Right renal cortex interstitium (tissue), 3 donors: ENCODE measurements around the gene MX2. TPM values are rescaled to one million over a fixed set of nuclear protein-coding genes. Genes with fewer than 3 reads are reported as not detected.

Experiments
- DNase-seq, 3 donors: peaks; one replicate each; pipeline ENCODE4 v3.0.0-alpha.2; 2013; ENCODE audit warnings: low read depth in 3 of 3, low spot score in 2 of 3
- polyA plus RNA-seq, 3 donors: library from polyadenylated mRNA; unstranded; fragments of 120-200 nt; gene quantifications; one replicate each; pipeline ENCODE4 v1.2.1, GENCODE V29; 2013; ENCODE audit not compliant: insufficient read length in 3 of 3

Gene MX2
- polyA plus RNA-seq, 3 donors: 0.80 to 1.6 (median 0.87) TPM

DNA sequence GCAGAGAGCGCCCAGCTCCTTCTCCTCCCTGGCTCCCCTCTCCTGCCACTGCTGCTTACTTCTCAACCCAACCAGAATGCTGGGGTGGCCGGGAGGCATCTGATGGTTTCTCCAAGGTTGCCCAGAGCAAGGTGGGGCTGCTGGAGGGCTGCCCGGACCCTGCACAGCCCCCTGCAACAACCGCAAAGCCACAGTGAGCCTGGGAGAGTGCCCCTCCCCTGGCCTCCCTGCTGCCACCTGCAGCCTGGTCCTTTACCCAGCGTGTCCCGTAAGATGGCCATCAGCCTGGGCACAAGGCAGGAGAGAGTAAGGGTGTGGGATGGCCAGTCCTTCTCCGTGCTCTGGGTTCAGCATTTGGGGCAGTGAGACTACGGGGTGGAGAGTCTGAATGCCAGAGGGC is 17.0 kb downstream of the MX2 start:
- DNase-seq: no peak

DNA sequence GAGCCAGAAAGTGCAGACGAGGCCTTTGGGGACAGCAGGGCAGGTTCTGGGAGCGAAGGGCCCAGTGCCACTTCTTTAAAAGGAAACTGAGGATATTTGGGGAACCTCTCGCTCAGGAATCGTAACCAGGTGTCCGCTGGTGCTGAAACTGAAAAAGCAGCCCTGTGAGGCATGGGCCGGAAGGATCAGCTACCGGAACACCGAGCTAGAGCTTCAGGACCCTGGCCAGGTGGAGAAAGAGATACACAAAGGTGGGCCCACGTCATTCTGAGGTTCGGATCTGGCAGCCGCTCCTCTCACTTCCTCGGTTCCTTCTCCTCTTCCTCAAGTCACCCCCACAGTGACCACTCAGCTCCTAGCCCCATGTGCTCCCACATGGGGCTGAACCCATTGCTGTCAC is 18.1 kb downstream of the MX2 start:
- DNase-seq: no peak

DNA sequence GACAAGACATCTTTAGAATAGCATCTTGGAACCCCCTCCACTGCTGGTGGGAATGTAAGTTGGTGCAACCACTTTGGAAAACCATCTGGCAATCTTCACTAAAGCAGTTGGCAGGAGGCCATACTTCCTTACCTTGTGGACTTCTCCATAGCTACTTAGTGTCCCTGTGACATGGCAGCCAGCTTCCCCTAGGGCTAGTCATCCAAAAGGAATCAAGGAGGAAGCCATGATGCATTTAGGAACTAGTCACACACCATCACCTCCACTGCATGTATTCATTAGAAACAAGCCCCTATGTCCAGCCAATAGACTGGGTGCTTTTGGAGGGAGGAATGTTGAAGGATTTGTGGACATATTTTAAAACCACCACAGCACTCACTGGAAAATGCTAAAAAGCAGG is 19.9 kb downstream of the MX2 start:
- DNase-seq: no peak

DNA sequence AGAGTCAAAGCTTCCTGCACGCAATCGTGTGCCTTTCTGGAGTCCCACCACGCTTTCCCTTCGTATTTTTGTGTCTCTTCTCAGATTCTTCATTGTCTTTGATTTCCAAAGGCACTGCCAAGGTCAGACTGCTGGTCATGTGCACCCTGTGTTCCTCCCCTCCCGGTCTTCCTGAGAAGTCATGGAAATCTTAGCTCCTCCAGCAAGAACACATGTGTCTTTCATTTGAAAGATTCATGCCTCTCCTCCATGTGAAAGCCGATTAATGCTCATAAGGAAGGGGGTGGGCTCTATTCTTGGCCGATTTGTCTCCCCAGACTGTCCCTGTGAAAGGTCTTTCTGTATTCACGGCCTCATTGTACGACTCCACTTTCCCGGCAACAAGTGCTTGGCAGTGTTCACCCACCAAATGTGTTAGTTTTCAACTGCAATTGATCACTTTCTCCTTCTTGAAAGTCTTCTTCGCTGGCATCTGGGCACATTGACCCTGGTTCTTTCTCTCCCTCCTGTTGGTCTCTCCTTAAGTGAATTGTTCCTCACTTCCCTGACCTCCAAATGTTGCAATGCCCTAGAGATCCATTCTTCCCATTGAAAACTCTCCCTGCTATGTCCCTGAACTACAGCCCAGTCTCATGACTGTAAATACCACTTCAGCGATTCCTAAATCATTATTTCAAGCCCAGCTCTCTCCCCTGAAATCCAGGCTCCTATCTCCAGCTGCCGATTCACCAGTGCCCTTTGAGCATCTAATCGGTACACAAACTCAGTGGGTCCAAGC is 25.4 kb downstream of the MX2 start:
- DNase-seq: no peak

DNA sequence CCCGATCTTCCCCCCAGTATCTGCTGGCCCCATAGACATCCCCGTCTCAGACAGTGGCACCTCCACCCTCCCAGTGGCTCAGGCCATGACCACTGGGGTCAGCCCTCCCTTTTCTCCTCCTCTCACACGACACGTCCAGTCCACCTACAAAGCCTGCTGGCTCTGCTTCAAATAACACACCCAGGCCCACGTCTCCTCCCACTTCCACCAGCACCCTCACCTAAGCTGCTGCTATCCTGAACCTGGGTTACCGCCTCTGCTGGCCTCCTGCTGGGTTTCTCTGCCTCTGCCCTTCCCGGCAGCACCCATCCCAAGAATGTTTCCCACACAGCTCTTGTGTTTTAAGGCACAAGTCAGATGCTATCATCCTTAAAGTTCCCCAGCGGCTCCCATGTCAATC is 26.0 kb downstream of the MX2 start:
- no peak for DNase-seq

GRCh38 chr21:41388259-41388658 is 26.4 kb downstream of the MX2 start:
- no peak for DNase-seq

- DNase-seq: no peak
These were observed 28.3 kb downstream of the MX2 start for GRCh38 chr21:41390043-41390639.

GRCh38 chr21:41393876-41394465 is 32.1 kb downstream of the MX2 start:
- no peak for DNase-seq

GRCh38 chr21:41396558-41397075 is 34.8 kb downstream of the MX2 start:
- no peak for DNase-seq

GRCh38 chr21:41397471-41397891 is 35.7 kb downstream of the MX2 start:
- DNase-seq: no peak

DNA sequence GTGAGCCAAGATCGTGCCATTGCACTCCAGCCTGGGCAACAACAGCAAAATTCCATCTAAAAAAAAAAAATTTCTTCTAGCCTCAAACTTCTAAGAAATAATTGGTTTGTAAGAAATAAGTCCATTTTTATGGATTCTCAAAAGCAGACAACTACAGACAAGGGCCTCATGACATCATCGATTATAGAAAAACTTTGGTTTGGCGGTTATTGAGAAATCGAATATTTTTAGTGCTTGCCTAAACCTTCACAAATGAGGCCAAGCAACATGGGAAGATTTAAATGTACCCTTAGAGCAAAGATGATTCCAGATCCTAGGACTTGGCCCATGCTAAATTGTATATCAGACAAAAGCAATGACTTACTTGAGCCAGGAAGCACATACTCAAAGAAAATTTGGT is 36.4 kb downstream of the MX2 start:
- no peak for DNase-seq

DNA sequence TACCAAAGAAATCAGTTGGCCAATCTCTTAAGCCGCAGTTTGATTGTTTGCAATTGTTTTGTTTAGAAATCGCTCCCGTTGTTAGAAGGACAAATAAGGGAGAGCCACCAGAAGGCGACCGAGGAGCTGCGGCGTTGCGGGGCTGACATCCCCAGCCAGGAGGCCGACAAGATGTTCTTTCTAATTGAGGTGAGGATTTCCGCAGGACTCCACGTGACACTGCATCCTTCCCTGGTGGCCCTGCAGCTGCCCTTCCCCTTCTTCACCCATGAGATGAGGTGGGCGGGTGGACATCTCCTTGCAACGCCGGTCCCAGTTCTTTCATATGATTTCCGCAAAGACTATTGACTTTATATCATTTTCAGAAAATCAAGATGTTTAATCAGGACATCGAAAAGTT is 37.0 kb downstream of the MX2 start:
- DNase-seq: no peak

GRCh38 chr21:41399246-41399800 is 37.5 kb downstream of the MX2 start:
- DNase-seq: no peak

DNA sequence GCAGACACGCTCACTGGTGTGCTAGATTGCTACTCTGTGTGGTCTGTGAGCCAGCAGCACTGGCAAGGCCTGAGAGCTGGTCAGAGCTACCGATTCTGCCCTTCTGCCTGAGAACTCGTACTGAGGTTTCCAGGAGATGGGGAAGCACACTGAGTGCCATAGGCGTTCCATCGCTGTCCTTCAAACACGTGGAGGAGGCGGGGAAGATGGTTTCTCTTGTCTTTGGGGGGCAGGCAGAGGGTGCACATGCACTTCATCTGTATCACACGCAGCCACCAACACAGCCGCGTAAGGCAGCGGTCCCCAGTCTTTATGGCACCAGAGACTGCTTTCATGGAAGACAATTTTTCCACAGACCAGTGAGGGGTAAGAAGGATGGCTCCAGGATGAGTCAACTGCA is 40.4 kb downstream of the MX2 start:
- DNase-seq: no peak

- no peak for DNase-seq
These were observed 41.0 kb downstream of the MX2 start for GRCh38 chr21:41402796-41403195.

DNA sequence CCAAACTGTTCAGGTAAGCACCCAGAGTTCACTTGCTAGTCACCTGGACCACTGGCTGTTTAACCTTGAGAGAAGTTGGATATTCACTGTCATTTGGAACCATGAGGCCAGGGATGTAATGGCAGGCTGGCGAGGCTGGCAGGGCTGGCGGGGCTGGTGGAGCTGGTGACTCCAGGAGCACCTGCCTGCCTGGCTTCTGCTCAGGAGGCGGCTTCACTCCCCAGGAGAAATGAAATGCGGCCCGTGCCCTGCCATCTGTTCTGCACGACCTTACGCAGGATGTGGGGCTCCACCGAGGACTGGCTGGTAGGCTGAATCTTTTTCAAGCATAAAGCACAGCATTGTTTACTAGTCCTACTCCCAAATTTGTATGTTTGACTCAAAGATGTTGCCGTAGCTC is 41.5 kb downstream of the MX2 start:
- DNase-seq: no peak

DNA sequence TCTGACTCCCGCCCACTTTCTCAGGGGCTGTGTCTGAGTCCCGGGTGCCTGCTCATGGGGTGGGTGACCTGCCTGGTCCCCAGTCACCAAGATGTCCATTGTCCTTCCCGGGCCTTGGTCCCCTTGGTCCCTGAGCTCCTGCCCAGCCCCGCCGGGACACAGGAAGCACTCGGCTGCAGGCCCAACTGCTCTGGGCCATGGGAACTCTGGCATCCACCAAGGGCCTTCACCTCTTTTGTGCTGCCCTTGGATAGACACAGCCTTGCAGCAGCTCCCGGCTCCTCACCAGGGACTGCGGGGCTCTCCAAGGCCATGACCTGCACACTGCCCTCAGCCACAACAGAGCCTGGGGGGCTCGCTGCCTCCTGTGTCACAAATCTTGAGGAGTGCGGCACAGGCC is 42.1 kb downstream of the MX2 start:
- no peak for DNase-seq

DNA sequence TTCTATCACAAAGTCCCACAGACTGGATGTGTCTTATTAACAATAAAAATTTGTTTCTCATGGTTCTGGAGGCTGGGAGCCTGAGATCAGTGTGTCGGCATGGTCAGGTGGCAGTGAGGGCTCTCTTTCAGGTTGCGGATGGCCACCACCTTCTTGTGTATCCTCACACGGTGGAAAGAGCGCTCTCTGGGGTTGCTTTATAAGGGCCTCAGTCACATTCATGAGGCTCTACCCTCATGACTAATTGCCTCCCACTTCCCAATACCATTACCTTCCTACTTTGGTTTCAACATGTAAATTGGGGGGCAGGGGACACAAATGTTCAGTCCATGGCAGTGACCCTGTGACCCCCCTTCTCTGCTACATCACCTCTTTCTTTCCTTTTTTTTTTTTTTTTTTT is 43.5 kb downstream of the MX2 start:
- no peak for DNase-seq

DNA sequence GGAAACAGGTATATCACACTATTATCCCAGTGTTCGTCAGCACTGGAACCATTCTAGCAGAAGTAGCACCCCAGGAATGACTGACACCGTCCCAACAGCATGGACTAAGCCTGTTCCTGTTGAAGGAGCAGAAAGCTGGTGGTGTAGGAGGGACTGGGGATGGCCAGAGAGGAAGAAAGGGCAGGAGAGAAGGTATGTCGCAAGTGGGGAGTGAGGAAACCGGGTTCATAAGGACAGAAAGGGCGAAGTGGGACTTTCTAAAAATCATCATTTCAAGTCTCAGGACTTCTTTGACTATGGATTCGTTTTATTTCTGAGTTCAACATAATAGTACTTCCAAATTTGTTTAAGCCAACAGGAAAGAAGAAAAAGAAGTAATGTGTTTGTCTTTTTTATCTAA is 44.5 kb downstream of the MX2 start:
- no peak for DNase-seq

GRCh38 chr21:41407541-41408460 is 46.0 kb downstream of the MX2 start:
- DNase-seq: no peak

DNA sequence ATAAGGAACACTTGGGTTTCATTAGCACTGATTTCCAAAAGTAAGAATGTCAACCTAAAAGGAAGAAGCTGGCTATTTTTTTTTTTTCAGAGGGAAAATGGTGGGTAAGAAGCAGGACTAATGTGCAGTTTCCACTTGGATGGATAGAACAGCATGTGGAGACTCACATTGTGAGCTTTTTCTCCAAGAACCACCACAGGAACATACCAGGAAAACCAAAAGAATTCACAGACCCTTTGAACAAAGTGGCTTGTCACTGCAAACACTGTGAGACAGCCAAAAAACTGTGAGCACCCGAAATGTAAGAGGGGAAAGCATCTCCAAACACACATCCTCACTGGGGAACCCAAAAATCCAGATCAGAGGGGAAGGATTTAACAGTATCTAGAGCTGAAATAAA is 48.5 kb downstream of the MX2 start:
- DNase-seq: no peak
